ENCODE measurements around the gene EBF3. TPM values are rescaled to one million over a fixed set of nuclear protein-coding genes. Genes with fewer than 3 reads are reported as not detected.

Gene EBF3
- total RNA-seq, 1 experiment from 2014 or later = 0.12 TPM

- H3K9me2 ChIP-seq (ENCODE audit: insufficient read depth) = no peaks in the 10 kb centered on the region
- H3K4me2 ChIP-seq (ENCODE audit: low read length) = no peak overlapping the region
- no peaks in the 10 kb centered on the region for H3K9me3 ChIP-seq (ENCODE audit: control insufficient read depth in 1 of 2, insufficient read depth in 1 of 2, low read depth in 1 of 2, low read length in 2 of 2)
- BruUV-seq (replicated peaks) = no TSS peak
- H3K36me3 ChIP-seq (ENCODE audit: control insufficient read depth in 1 of 2, insufficient read depth in 2 of 2, low read length in 2 of 2) = no peaks in the 10 kb centered on the region
- H3K27ac ChIP-seq (ENCODE audit: low read depth, low read length) = no peak overlapping the region
- no peaks in the 10 kb centered on the region for H3K27me3 ChIP-seq (ENCODE audit: insufficient read depth, low read length)
- ChIA-PET POLR2A (no interaction called here), RAD21 (ENCODE audit: low non-redundant PET in 1 of 2, low total read pairs in 2 of 2, uncharacterized antibody in 2 of 2, unreplicated experiment in 2 of 2) (no interaction called here), CTCF (no interaction called here)
- no peak for ATAC-seq
- no peak overlapping the region for H3K9ac ChIP-seq (ENCODE audit: low read length)
- DNase-seq (ENCODE audit: low read depth, low spot score) = no peak
- intact Hi-C loops (cut with micrococcal nuclease) = no loop called here
- H4K20me1 ChIP-seq (ENCODE audit: insufficient read depth) = no peaks in the 10 kb centered on the region
- H3K4me1 ChIP-seq (ENCODE audit: control insufficient read depth in 1 of 2, insufficient read depth in 2 of 2, low read length in 2 of 2) = no peaks in the 10 kb centered on the region
- H3K79me2 ChIP-seq (ENCODE audit: insufficient read depth, low read length) = no peaks in the 10 kb centered on the region
- H3K4me3 ChIP-seq (replicated peaks in 1 of 2; ENCODE audit: low read depth in 1 of 2, low read length in 2 of 2) = no peak overlapping the region
- no peak overlapping the region for H2AFZ ChIP-seq (ENCODE audit: low read depth, low read length, poor library complexity, severe bottlenecking)
- TF ChIP-seq ZNF274 (IDR thresholded peaks at IDR 0.05; ENCODE audit: low read depth, low read length) = no peak
- TF ChIP-seq, protein P1, sequence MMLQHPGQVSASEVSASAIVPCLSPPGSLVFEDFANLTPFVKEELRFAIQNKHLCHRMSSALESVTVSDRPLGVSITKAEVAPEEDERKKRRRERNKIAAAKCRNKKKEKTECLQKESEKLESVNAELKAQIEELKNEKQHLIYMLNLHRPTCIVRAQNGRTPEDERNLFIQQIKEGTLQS (IDR thresholded peaks at IDR 0.05) = no peak
Observed at GRCh38 chr10:129836253-129836652, 127.8 kb downstream of the EBF3 start.

DNA sequence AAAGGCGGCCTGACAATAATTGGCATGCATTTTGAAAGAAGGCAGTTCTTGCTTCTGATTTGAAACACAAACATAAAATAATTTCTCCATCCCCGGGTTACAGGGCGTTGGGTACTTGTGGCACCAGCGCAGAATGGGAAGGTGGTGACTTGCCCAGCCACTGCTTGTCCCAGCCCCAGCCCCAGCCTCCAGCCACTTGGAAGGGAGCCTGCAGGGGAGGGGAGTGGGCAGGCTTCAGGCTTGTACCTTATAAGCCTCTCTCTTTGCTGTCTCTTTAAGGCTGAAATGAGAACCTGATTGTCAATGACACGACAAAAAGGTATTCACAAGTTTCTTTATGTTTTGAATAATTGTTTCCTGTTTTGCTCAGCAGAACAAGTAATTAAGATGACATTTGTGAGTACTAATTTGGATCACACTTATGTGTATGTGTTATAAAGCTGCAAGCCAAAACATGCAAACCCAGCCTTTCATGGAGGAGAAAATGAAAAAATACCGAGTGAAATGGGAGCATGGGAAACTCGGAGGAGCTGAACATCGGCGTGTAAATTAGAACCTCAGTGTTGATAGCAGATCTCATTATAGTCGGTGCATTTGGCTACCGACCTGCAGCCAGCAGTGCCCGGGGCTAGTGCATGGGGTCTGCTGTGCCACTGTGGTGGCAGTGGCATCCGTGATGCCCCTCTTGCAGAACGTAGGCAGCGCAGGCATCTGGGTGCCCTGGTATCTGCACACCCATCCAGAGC is 129.9 kb downstream of the EBF3 start:
- no peak overlapping the region for H3K4me2 ChIP-seq (ENCODE audit: low read length)
- H3K9me2 ChIP-seq (ENCODE audit: insufficient read depth) = no peaks in the 10 kb centered on the region
- H3K36me3 ChIP-seq (ENCODE audit: control insufficient read depth in 1 of 2, insufficient read depth in 2 of 2, low read length in 2 of 2) = no peaks in the 10 kb centered on the region
- no peaks in the 10 kb centered on the region for H3K4me1 ChIP-seq (ENCODE audit: control insufficient read depth in 1 of 2, insufficient read depth in 2 of 2, low read length in 2 of 2)
- H3K9me3 ChIP-seq (ENCODE audit: control insufficient read depth in 1 of 2, insufficient read depth in 1 of 2, low read depth in 1 of 2, low read length in 2 of 2) = no peaks in the 10 kb centered on the region
- no peaks in the 10 kb centered on the region for H3K27me3 ChIP-seq (ENCODE audit: insufficient read depth, low read length)
- no peak overlapping the region for H3K4me3 ChIP-seq (replicated peaks in 1 of 2; ENCODE audit: low read depth in 1 of 2, low read length in 2 of 2)
- no peaks in the 10 kb centered on the region for H3K79me2 ChIP-seq (ENCODE audit: insufficient read depth, low read length)
- BruUV-seq (replicated peaks) = no TSS peak
- TF ChIP-seq RAD21 (IDR thresholded peaks at IDR 0.05; ENCODE audit: low read depth) = no peak
- TF ChIP-seq POLR2A (IDR thresholded peaks at IDR 0.05; ENCODE audit: borderline replicate concordance, extremely low read depth, insufficient read depth, insufficient read length) = no peak
- TF ChIP-seq JUND (IDR thresholded peaks at IDR 0.05) = no peak
- no peak for TF ChIP-seq ZFX (IDR thresholded peaks at IDR 0.05)
- no peak for TF ChIP-seq ZBTB33 (IDR thresholded peaks at IDR 0.05; ENCODE audit: extremely low read depth, insufficient replicate concordance, low read length)
- no peak for TF ChIP-seq EGR1 (IDR thresholded peaks at IDR 0.05; ENCODE audit: low read depth)
- TF ChIP-seq, protein P2, sequence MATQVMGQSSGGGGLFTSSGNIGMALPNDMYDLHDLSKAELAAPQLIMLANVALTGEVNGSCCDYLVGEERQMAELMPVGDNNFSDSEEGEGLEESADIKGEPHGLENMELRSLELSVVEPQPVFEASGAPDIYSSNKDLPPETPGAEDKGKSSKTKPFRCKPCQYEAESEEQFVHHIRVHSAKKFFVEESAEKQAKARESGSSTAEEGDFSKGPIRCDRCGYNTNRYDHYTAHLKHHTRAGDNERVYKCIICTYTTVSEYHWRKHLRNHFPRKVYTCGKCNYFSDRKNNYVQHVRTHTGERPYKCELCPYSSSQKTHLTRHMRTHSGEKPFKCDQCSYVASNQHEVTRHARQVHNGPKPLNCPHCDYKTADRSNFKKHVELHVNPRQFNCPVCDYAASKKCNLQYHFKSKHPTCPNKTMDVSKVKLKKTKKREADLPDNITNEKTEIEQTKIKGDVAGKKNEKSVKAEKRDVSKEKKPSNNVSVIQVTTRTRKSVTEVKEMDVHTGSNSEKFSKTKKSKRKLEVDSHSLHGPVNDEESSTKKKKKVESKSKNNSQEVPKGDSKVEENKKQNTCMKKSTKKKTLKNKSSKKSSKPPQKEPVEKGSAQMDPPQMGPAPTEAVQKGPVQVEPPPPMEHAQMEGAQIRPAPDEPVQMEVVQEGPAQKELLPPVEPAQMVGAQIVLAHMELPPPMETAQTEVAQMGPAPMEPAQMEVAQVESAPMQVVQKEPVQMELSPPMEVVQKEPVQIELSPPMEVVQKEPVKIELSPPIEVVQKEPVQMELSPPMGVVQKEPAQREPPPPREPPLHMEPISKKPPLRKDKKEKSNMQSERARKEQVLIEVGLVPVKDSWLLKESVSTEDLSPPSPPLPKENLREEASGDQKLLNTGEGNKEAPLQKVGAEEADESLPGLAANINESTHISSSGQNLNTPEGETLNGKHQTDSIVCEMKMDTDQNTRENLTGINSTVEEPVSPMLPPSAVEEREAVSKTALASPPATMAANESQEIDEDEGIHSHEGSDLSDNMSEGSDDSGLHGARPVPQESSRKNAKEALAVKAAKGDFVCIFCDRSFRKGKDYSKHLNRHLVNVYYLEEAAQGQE (IDR thresholded peaks at IDR 0.05; ENCODE audit: low read depth) = no peak
- no peak for TF ChIP-seq ZNF274 (IDR thresholded peaks at IDR 0.05; ENCODE audit: low read depth, low read length)
- no peak for TF ChIP-seq SP1 (IDR thresholded peaks at IDR 0.05; ENCODE audit: low read depth)
- no peak for TF ChIP-seq YY1 (IDR thresholded peaks at IDR 0.05; ENCODE audit: extremely low read depth, insufficient replicate concordance, low read depth, low read length)
- TF ChIP-seq TCF7L2 (IDR thresholded peaks at IDR 0.05; ENCODE audit: borderline replicate concordance, extremely low read depth, insufficient read depth, insufficient read length) = no peak
- DNase-seq (ENCODE audit: low read depth, low spot score) (no peak), ATAC-seq (no peak)
- no peaks in the 10 kb centered on the region for H4K20me1 ChIP-seq (ENCODE audit: insufficient read depth)
- CTCF ChIA-PET = no interaction called here
- POLR2A ChIA-PET = no interaction called here
- intact Hi-C loops (cut with micrococcal nuclease) = no loop called here
- H2AFZ ChIP-seq (ENCODE audit: low read depth, low read length, poor library complexity, severe bottlenecking) = no peak overlapping the region
- RAD21 ChIA-PET (ENCODE audit: low non-redundant PET in 1 of 2, low total read pairs in 2 of 2, uncharacterized antibody in 2 of 2, unreplicated experiment in 2 of 2) = no interaction called here
- no peak overlapping the region for H3K9ac ChIP-seq (ENCODE audit: low read length)
- H3K27ac ChIP-seq (ENCODE audit: low read depth, low read length) = no peak overlapping the region

All from HCT116 (cell line).